ENCODE results near the gene CACNB1.

Gene CACNB1

GRCh38 chr17:39200957-39201510, 3.6 kb upstream of the CACNB1 start:
- DNase-seq (ENCODE audit: low read depth, low spot score) = no peak

DNA sequence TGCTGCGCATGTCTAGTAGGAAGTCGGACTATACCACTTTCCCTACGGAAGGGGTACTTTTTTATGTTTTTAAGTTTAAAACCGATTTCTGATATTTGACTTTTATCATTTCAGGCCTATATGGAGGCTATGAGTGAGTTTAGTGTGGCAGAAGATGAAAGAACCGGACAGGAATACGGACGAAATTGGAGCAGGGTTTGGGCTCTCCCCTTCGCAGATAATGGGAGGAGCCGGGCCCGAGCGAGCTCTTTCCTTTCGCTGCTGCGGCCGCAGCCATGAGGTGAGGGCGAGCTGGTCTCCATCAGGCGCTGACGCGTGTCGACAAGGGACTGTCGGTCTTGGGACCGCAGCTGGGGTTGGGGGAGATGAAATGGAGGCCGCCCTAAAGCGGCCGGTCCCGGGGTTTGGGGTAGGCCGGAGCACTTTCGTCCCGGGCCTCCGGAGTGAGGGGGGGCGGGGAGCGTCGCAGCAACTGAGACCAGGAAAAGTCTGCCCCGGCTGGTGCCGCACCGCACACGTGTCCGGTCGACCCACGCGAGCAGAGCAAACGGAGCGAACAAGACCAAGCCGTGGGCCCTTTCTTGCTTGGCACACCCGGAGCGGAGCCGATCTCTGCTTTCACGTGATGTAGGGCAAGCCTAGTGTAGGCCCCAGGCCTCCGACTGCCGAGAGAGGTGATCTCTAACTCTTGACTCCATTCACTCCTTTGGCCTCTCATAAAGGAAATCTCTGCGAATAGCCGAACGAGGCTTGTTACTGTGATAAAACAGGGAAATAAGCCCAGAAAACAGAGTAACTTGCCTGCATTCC, 2.8 kb upstream of the CACNB1 start, which contains the start of gene RPL19:
Gene RPL19 (plus strand): TSS at position 214 of the 810 bp plus-strand sequence. CDS start 62 bp downstream, at position 276.
- peak; percentile 62 for DNase-seq (ENCODE audit: low read depth, low spot score)

DNA sequence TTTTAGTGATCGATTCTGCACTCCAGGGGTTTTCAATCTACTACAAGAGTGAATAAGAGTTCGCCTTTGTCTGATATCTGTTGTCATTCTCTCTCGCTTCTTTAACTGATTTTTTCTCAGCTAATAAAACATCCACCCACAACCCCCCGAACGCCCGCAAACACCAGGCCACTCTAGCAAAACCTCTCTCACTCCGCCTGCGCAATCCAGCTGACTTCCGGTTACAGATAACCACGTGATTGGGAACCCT, 2.3 kb upstream of the CACNB1 start:
- peak; percentile 79 for DNase-seq (ENCODE audit: low read depth, low spot score)

DNA sequence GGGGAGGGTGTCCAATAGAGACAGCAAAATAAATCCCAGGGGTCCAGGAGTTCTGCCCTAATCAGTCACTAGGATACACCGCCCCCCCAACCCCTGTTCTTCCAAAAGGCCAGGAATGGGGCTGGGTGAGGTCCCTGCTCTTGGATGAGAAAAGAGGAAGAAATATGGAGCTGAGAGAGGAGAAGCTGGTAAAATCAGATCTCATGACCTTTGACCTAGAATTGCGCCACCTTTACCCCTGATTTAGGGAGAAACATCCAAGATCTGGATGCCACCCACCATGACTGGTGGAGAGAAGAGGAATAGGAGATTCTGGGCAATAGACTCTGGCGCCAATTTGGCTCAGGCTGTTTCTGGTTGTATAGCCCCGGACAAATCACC, 707 bp upstream of the CACNB1 start:
- no peak for DNase-seq (ENCODE audit: low read depth, low spot score)

- no peak for DNase-seq (ENCODE audit: low read depth, low spot score)
Measured at GRCh38 chr17:39196808-39197291, 619 bp downstream of the CACNB1 start.

DNA sequence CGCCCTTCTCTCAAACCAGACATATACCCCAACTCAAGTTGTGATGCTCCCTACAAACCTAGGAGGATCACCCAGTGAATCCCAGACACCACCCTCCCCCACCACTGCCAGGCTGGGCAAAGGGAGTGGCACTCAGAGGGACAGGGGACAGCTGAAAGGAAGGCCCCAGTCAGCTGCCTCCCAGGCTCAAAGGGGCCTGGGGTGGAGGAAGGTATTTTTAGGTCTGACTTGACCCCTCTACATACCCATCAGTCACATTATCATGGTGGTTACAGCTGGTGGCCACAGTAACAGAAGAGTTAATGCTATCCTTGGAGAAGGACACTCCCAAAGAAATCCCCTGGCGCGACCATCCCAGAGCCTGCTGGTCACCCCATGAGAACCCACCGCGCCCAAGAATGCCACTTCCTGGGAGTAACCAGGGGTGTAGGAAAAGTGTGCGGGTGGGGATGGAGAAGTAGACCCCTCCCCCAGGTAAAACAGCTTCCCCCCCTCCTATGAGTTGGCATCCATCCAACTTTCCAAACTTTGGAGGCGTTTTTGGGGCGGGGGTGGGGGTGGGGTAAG, 1.1 kb downstream of the CACNB1 start:
- DNase-seq (ENCODE audit: low read depth, low spot score) = no peak

- no peak for DNase-seq (ENCODE audit: low read depth, low spot score)
Measured at GRCh38 chr17:39195568-39196160, 1.8 kb downstream of the CACNB1 start.

DNA sequence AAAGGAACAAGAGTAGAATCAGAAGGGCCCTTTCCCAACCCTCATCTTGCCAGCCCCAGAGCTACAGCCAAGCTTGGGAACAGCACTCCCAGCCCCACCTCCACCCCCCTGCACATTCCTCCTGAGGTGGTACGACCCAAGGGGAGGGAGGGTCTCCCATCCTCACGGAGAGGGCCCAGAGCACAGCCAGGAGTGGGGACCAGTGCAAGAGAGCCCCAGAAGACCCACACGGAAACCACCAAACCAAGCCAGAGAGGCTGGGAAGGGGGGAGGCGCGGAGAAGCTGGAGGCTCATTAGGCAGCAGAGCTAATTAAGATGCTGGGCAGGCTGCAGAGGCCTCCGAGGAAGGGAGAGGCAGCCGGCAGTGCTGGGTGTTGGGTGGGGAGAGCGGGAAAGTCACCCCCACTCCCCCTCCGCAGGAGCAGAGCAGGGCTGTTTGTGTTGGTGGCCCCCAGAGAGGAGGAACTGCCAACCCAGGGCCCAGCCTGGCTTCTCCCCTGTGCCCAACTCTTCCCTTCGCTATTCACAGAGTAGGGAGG, 2.4 kb downstream of the CACNB1 start:
- DNase-seq (ENCODE audit: low read depth, low spot score) = no peak

GRCh38 chr17:39194089-39194984, 3.1 kb downstream of the CACNB1 start:
- DNase-seq (ENCODE audit: low read depth, low spot score) = no peak

DNA sequence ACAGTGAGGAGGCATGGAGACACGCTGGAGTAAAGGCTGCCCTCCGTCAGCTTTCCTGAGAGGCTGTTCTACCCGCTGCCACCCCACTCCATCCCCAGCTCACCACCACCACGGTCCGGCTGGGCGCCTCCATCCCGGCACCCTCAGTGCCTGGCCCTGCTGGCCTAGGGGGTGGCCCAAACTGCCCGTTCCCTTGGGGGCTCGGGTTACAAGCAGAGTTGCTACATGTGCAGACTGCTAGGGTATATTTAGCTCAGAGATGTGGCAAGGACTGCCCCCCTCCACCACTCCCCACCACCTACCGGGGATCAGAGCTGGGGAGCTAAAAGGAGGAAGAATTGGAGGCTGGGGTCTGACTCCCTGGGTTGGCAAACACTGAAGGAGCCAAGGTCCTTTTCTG, 4.1 kb downstream of the CACNB1 start:
- DNase-seq (ENCODE audit: low read depth, low spot score) = no peak

- no peak for DNase-seq (ENCODE audit: low read depth, low spot score)
Measured at GRCh38 chr17:39192901-39193300, 4.6 kb downstream of the CACNB1 start.

DNA sequence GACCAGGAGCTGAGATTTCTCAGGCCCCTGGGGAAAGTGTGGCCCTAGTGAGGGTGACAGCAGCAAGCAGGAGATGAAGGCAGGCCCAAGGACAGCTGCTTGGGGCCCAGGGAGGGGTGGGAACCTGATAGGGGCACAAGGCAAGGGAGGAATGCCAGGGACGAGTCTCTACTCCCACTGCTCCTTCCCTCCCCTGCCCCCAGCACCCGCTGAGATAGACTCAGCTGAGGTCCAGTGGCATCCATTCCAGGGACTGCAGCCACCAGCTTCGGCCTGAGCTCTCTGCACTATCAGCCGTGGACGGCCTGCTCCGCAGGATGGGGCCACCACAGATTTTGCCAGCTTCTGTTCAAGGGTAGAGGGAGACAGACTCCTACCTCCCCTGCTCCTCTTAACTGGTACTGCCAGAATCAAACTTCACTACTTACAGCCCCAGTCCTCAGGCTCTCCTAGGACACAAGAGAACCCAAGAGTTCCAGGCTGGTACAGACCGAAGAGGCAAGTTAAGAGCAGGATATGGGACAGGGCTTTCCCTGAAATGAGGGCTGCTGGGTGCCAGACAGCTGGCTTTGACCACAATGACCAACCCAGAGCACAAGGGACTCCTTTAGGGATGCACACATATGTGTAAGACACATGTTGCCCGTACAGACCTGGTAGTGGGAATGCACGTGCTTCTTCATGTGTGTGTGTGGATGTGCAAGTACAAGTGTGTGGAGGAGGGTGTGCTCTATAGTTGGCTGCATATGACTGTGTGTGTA, 5.5 kb downstream of the CACNB1 start:
- DNase-seq (ENCODE audit: low read depth, low spot score) = no peak

DNA sequence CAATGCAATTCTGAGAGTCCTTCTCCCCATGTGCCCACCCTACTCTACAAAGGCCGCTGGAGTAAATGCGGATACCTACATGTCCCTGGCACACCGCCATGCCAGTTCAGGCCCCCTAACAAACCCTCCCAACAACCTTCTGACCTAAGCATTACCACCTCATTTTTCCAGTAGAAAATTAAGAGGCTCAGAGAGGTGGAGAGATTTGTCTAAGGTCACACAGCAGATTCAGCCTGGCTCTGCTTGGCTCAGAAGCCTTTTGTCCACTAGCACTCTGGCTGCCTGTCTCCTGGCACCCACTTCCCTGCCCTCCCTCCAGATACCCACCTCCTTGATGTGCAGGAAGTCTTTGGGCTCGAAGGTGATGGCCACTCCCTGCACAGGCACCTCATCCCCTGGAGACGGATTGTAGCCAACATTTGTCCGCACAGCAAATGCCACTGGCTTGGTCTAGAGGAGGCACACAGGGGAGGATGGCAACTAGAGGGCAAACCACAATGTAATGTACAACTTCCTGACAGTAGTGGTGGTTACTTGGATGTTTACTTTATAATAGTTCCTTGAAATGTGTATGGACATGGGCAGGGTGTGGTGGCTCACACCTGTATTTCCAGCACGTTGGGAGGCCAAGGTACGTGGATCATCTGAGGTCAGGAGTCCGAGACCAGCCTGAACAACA, 10.2 kb downstream of the CACNB1 start:
- DNase-seq (ENCODE audit: low read depth, low spot score) = no peak

DNA sequence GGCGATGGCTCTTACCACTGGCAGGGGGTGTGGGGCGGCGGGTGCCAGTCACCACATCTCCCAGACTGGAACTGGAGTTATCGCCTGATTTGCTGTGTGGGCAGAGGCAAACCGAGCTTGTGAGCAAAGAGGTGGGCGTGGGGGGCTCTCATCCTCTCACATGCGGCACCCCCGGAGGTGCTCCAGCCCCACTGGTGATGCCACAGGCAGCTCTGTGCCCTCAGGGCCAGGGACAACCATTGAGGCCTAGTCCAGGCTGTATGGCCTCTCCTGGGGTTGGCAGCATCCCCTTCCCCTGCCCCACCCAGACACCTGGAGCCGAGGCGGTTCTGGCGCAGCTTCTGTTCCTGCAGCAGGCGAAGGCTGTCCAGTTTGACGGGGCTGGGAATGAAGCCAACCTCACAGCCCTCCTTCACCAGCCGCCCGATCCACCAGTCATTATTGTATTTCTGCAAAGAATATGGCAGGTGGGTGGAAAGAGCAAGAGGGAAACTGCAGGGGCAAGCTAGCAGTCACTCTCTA, 10.9 kb downstream of the CACNB1 start:
- no peak for DNase-seq (ENCODE audit: low read depth, low spot score)

DNA sequence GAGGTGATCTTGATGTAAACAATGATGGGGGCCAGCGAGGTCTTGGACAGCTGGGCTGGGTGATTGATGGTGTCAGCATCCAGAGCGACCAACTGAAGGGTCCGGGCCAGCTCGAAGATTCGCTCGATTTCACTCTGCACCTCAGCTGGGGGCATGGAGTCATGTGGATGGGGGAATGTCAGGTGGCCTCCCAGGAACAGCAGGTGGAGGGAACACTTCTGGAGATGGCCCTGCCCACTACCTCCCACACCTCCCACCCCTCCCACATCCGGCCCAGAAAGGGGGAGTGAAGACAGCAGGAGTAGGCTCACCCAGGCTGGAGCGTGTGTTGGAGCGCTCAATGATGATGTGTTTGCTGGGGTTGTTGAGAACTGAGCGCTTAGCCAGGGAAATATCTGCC, 13.7 kb downstream of the CACNB1 start:
- DNase-seq (ENCODE audit: low read depth, low spot score) = no peak

DNA sequence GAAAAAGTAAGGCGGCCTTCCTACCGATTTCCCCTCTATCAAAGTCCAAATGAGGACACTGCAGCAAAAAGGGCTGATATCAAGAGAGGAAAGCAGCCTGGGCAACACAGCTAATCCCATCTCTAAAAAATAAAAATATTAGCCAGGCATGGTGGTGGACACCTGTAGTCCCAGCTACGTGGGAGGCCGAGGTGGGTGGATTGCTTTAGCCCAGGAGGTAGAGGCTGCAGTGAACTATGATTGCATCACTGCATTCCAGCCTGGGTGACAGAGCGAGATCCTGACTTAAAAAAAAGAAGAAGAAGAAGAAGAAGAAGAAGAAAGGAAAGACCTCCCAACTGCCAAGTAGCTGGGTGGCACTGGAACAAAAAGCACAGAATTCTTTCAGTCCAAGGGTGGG, 14.4 kb downstream of the CACNB1 start:
- DNase-seq (ENCODE audit: low read depth, low spot score) = no peak

GRCh38 chr17:39181303-39181702, 16.2 kb downstream of the CACNB1 start:
- no peak for DNase-seq (ENCODE audit: low read depth, low spot score)

- no peak for DNase-seq (ENCODE audit: low read depth, low spot score)
Measured at GRCh38 chr17:39178536-39178935, 18.9 kb downstream of the CACNB1 start.

GRCh38 chr17:39177256-39177655, 20.2 kb downstream of the CACNB1 start:
- no peak for DNase-seq (ENCODE audit: low read depth, low spot score)

- DNase-seq (ENCODE audit: low read depth, low spot score) = no peak
Measured at GRCh38 chr17:39175695-39176093, 21.8 kb downstream of the CACNB1 start.

Data from activated CD4-positive, CD25-positive, alpha-beta regulatory T cell treated with anti-CD3 and anti-CD28 coated beads, Interleukin-2, amount 50 U/mL, for 16 hours (primary cell).